NOMO-1 treated with DMSO at 0.1 percent for 48 hours (cell line): ENCODE data around the gene PEX6.

Experiments used
- DNase-seq: peaks from one replicate; lab custom pipeline; 2025; ENCODE audit not compliant: unreplicated experiment; lab: John Stamatoyannopoulos, UW

Gene PEX6, protein sequence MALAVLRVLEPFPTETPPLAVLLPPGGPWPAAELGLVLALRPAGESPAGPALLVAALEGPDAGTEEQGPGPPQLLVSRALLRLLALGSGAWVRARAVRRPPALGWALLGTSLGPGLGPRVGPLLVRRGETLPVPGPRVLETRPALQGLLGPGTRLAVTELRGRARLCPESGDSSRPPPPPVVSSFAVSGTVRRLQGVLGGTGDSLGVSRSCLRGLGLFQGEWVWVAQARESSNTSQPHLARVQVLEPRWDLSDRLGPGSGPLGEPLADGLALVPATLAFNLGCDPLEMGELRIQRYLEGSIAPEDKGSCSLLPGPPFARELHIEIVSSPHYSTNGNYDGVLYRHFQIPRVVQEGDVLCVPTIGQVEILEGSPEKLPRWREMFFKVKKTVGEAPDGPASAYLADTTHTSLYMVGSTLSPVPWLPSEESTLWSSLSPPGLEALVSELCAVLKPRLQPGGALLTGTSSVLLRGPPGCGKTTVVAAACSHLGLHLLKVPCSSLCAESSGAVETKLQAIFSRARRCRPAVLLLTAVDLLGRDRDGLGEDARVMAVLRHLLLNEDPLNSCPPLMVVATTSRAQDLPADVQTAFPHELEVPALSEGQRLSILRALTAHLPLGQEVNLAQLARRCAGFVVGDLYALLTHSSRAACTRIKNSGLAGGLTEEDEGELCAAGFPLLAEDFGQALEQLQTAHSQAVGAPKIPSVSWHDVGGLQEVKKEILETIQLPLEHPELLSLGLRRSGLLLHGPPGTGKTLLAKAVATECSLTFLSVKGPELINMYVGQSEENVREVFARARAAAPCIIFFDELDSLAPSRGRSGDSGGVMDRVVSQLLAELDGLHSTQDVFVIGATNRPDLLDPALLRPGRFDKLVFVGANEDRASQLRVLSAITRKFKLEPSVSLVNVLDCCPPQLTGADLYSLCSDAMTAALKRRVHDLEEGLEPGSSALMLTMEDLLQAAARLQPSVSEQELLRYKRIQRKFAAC

DNA sequence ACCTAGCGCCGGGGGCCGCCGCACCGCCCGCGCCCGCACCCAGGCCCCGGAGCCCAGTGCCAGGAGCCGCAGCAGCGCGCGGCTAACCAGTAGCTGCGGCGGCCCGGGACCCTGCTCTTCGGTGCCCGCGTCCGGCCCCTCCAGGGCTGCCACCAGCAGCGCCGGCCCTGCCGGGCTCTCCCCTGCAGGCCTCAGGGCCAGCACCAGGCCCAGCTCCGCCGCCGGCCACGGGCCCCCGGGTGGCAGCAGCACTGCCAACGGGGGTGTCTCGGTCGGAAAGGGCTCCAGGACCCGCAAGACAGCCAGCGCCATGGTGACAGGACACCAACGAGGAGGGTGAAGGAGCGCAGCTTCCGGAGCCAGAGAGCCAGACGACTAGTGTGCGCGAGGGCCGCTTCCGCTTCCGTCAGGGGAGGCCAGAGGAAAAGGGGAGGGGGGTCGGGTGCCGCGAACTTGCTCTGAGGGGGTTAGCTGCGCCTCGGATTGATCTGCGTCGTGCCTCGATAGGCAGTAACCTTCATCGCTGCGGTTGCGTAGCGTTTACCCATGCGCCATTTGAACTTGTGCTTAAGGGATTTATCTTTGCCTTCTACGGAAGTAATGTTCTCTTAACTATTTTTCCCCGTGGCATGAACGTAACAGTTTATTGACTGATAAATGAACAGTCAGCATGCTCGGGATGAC, at the start of gene PEX6:
TSS of gene PEX6 (minus strand) at position 343 of the 684 bp plus-strand sequence. CDS start at position 312, 31 bp downstream.
- DNase-seq: peak; percentile 92

GRCh38 chr6:43026365-43026764, 47.4 kb upstream of the PEX6 start:
- no peak for DNase-seq

- DNase-seq: no peak
Observed at GRCh38 chr6:43024436-43024835, 45.5 kb upstream of the PEX6 start.

GRCh38 chr6:43021270-43022047, 42.5 kb upstream of the PEX6 start, which contains the start of gene RRP36:
RRP36 (plus strand) TSS chr6:43021623; CDS start chr6:43021655, 32 bp downstream.
- peak; percentile 69 for DNase-seq

GRCh38 chr6:43020847-43021246, 41.9 kb upstream of the PEX6 start:
- no peak for DNase-seq

GRCh38 chr6:43020052-43020705, 41.2 kb upstream of the PEX6 start:
- DNase-seq: no peak

- no peak for DNase-seq
Observed at GRCh38 chr6:43019152-43019551, 40.2 kb upstream of the PEX6 start.

DNA sequence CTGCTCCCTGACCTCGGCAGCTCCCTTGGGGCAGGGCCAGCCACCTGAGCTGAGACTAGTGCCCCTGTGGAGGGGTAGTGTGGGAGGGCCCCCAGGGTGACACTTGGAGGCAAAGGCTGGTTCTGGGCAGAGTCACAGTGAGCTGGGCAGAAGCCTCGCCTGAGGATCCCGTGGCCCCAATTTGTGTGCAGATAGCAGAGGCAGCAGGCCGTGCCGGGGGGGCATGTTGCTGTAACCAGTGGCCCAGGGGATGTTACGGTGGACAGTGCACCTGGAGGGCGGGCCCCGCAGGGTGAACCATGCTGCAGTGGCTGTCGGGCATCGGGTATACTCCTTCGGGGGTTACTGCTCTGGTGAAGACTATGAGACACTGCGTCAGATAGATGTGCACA, 38.0 kb upstream of the PEX6 start:
- DNase-seq: no peak

DNA sequence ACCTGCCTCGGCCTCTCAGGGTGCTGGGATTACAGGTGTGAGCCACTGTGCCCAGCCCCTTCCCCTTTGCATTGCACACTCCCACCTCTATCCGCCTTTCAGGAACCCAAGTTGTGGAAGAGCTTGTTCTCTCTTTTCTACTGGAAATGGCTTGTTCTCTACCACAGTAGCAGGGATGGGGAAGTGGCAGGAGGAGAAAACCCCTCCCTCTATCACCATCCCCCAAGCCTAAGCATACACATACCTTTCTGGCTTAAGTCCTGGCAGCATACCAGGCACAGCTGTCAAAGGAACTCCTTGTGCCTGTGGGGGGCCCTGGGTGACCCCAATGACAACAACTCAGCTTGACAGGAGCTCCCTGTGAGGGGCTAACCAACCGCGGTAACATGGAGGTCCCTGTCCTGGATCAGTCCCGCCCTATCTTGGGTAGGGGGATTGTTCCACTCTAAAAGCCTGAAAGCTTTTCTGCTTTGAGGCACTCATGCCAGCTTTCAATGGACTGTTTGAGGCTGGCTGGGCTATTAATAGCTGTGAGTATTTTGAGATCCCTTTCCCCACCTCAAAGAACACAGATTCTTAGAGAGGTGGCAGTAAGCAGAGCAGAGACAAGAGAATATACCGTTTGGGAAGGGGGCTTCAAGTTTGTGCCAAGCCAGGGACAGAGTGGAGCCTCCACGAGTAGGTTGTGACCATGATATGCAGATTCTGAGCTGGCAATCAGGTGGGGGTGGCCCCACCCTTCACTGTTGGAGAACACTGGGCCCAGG, 37.4 kb upstream of the PEX6 start:
- DNase-seq: no peak

DNA sequence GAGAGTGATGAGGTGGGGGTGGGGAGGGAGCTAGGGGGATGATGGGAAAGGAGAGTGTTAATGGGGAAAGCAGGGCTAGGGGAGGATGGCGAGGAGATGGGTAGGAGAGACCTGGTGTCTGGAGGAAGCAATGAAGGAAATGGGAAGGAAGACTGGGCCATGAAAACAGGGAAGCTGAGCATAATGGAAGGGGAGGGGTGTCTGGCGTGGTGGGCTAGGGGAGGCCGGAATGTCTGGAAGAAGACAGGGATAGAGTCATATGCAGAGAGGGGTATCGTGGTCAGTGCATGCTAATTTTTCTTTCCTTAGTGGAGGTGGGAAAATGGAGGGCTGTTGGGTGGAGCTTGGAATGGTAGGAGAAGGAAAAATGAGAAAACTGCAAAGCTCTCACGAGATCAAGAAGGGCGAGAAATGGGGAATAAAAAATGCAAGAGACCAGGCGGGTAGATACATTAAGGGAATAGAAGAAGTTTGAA, 35.5 kb upstream of the PEX6 start:
- DNase-seq: no peak

- peak; percentile 100 for DNase-seq
Observed at GRCh38 chr6:43013843-43014433, 35.0 kb upstream of the PEX6 start, which contains the start of the genes KLHDC3 and MEA1. KLHDC3 (plus strand) TSS chr6:43014249; CDS start chr6:43017193, 2,944 bp downstream. MEA1 (minus strand) TSS chr6:43013946; CDS start chr6:43013813, 133 bp downstream.

DNA sequence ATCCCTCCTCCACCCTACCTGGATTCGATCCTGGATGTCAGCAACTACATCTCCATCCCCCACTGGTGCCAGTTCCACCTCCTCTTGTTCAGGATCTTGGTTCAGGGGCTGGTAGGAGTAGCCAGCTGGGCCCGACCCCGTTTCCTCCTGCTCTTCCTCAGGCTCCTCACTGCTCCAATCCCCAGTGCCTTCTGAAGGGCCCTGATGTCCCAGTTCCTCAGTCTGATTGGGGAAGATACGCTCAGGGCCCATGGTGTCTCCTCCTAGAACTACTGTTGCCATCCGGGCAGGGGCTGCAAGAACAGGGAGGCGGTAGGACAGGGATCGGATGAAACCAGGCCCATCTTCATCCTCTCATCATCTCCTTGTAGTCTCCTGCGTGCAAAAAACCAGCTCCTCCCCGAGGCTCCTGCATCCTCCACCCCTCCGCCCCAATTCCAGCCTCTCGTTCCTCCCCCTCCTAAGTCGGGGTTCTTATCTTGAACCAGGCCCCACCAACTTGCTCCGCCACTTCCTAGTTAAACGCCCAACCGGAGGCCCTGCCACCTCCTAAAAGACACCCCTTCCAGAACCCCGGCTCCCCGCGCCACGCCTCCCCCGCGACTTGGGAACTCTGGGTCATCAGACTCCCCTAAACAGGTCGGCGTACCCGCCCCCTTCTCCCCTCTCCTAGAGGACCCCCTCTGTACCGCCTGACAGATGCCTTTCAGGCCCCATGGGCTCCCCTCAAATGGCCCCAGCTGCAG, 34.3 kb upstream of the PEX6 start:
- peak; percentile 43 for DNase-seq

GRCh38 chr6:43012364-43012763, 33.4 kb upstream of the PEX6 start:
- no peak for DNase-seq

DNA sequence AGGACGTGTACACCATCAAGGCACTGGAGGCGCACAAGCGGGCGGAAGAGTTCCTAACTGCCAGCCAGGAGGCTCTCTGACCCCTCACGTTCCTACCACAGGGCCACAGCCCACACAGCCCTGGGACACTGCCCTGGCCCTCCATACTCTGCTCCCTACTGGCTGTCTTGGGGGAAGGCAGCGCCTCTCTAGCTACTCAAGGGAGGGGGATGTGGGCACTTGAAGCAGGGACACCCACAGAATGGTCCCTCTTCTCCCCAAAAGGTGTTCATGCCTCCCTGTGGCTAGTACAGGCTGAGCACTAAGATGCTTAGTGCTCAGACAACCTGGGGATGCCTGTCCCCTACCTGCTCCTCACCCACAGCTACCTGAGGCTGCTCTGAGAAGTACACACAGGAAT, 32.2 kb upstream of the PEX6 start:
- DNase-seq: no peak

- no peak for DNase-seq
Observed at GRCh38 chr6:43009124-43009523, 30.1 kb upstream of the PEX6 start.

GRCh38 chr6:43007126-43007525, 28.1 kb upstream of the PEX6 start:
- no peak for DNase-seq

DNA sequence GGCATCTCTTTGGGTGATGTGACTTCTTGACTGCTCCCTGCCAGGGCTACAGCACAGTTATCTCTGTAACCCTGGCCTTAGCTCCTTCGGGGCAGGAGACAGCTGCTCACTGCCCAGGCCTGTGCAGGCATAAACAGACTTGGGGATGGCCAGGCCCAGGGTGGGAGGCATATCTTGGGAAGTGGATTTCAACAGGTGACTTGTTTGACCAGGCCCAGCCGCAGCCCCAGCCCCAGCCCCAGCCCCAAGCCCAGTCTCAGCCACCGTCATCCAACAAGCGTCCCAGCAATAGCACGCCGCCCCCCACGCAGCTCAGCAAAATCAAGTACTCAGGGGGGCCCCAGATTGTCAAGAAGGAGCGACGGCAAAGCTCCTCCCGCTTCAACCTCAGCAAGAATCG, 27.3 kb upstream of the PEX6 start:
- DNase-seq: no peak

GRCh38 chr6:43005844-43006243, 26.9 kb upstream of the PEX6 start:
- no peak for DNase-seq
